Nephron progenitor cell (in vitro differentiated cells): ENCODE data around the gene TBC1D22A.

ENCODE experiments used
- DNase-seq: peaks from one replicate; pipeline ENCODE4 v3.0.0; 2021
- H3K27ac Mint-ChIP-seq: 2 replicates; pipeline ENCODE4 v1.8.0; 2021; ENCODE audit warnings: mild to moderate bottlenecking, moderate library complexity, mixed read lengths
- H3K27me3 Mint-ChIP-seq: 2 replicates; pipeline ENCODE4 v1.8.0; 2021; ENCODE audit warnings: mild to moderate bottlenecking, low read depth, mixed read lengths; ENCODE audit not compliant: poor library complexity
- H3K36me3 Mint-ChIP-seq: 2 replicates; pipeline ENCODE4 v1.8.0; 2021; ENCODE audit warnings: low read depth, mixed read lengths
- H3K4me1 Mint-ChIP-seq: 2 replicates; pipeline ENCODE4 v1.8.0; 2021; ENCODE audit warnings: mixed read lengths
- H3K4me3 Mint-ChIP-seq: 2 replicates; pipeline ENCODE4 v1.8.0; 2021; ENCODE audit warnings: mild to moderate bottlenecking, moderate library complexity, mixed read lengths
- H3K9me3 Mint-ChIP-seq: 2 replicates; pipeline ENCODE4 v1.8.0; 2021; ENCODE audit warnings: mild to moderate bottlenecking, moderate library complexity, mixed read lengths
- CTCF ChIP-seq: fragments of 200-600 bp; sonication (generic); IDR thresholded peaks from 2 replicates; pipeline ENCODE4 v1.5.0; 2021; ENCODE audit warnings: antibody characterized with exemption

The TBC1D22A gene

DNA sequence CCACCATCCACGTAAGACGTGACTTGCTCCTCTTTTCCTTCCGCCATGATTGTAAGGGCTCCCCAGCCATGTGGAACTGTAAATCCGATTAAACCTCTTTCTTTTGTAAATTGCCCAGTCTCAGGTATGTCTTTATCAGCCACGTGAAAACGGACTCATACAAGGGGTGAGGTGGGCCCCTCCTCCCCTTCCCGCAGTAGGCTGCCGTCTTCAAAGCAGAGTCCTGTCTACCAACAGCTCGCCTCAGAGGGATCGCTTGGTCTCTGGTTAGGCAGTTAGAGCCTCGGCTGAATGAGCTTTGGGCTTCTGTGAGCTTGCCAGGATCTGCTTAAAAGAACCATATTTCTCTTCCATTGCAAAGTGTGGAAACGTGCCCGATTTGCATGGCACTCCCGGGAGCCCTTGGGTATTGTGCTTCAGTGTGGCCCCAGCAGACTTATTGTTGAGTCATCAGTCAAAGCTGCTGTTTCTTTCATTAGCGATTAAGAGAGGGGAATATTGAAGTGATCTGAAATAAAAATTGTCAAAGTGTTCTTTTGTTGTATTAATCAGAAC lies 338.3 kb downstream of the TBC1D22A start:
- H3K27me3 Mint-ChIP-seq: peaks cover 5% of the 10 kb centered on the region
- TF ChIP-seq CTCF: no peak
- peak overlapping the region; percentile 13 for H3K27ac Mint-ChIP-seq
- peaks cover 10% of the 10 kb centered on the region for H3K36me3 Mint-ChIP-seq
- no peak for DNase-seq
- no peak overlapping the region for H3K4me3 Mint-ChIP-seq
- peaks cover 46% of the 10 kb centered on the region for H3K4me1 Mint-ChIP-seq
- peaks cover 15% of the 10 kb centered on the region for H3K9me3 Mint-ChIP-seq

DNA sequence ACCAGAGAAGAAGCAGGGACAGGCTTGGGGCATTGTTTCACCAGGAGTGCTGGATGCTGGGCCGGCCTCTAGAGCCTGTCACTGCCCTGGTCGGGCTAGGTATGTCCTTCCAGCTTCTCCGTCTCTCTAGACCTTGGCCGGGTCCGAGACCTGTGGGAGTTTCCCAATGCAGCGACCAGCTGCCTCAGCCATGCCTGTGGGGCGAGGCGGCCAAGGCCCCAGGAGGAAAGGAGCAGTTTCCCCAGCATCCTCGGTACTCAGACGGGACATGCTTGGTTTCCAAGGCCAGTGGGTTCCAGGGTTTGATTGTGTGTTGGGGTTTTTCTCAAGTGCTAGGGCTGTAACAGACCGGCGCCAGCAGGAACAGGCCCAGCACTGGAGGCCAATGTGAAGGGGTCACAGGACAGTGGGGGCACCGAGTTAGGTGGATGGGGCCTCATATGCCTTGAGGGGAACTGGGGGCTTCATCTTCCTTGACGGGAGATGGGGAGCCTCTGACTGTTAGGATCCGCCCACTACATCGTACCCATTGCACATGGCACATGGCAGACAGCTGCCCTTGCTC lies 339.0 kb downstream of the TBC1D22A start:
- Mint-ChIP-seq H3K36me3 (peaks cover 10% of the 10 kb centered on the region), H3K9me3 (peaks cover 12% of the 10 kb centered on the region), H3K27me3 (peaks cover 9% of the 10 kb centered on the region), H3K4me1 (peaks cover 46% of the 10 kb centered on the region), H3K4me3 (no peak overlapping the region), H3K27ac (no peak overlapping the region)
- DNase-seq: no peak
- no peak for TF ChIP-seq CTCF

DNA sequence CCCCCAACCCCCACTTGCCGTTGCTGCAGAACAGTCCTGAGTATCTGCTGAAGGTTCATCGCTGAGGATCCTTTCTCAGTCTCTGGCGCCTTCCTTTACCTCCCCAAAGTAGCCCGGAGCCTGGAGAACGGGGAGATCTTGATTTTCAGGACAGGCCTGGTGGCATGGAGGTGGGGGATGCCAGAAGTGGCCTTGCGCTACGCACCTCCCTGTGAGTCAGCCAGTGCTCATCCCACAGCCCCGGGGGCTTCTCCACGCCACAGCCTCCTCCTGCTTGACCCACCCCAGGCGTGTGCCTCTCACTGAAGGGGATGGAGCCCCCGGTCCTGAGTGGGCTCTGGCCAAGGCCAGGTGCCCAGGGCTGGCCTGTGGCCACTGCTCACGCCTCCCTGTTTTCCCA lies 339.6 kb downstream of the TBC1D22A start:
- no peak for DNase-seq
- no peak for TF ChIP-seq CTCF
- peaks cover 8% of the 10 kb centered on the region for H3K9me3 Mint-ChIP-seq
- H3K4me3 Mint-ChIP-seq: no peak overlapping the region
- peaks cover 9% of the 10 kb centered on the region for H3K27me3 Mint-ChIP-seq
- H3K36me3 Mint-ChIP-seq: peaks cover 7% of the 10 kb centered on the region
- peaks cover 46% of the 10 kb centered on the region for H3K4me1 Mint-ChIP-seq
- peak overlapping the region; percentile 60 for H3K27ac Mint-ChIP-seq

- Mint-ChIP-seq H3K27ac (peak overlapping the region; percentile 68), H3K36me3 (peaks cover 5% of the 10 kb centered on the region), H3K4me3 (no peak overlapping the region), H3K9me3 (peaks cover 4% of the 10 kb centered on the region), H3K27me3 (peaks cover 9% of the 10 kb centered on the region), H3K4me1 (peaks cover 45% of the 10 kb centered on the region)
- no peak for TF ChIP-seq CTCF
- DNase-seq: no peak
Measured at GRCh38 chr22:47102648-47103047, 340.2 kb downstream of the TBC1D22A start.

- peaks cover 6% of the 10 kb centered on the region for H3K27me3 Mint-ChIP-seq
- peaks cover 30% of the 10 kb centered on the region for H3K4me1 Mint-ChIP-seq
- TF ChIP-seq CTCF: no peak
- no peak overlapping the region for H3K4me3 Mint-ChIP-seq
- no peak for DNase-seq
- peak overlapping the region; percentile 91 for H3K27ac Mint-ChIP-seq
- peaks cover 6% of the 10 kb centered on the region for H3K9me3 Mint-ChIP-seq
- peaks cover 5% of the 10 kb centered on the region for H3K36me3 Mint-ChIP-seq
Measured at GRCh38 chr22:47105085-47105484, 342.6 kb downstream of the TBC1D22A start.

DNA sequence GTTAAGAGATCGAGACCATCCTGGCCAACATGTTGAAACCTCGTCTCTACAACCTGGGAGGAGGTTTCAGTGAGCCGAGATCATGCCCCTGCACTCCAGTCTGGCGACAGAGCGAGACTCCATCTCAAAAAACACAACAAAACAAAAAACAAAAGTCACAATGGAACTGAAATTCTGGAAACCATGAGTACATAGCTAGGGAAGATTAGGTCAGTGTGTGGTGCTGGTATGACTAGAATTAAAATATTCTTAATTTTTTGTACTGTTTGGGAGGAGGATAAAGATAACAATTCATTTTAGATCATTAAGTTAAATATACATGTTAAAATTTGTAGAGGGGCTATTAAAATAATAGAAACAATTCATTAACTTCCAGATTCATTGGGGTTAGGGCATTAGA lies 344.4 kb downstream of the TBC1D22A start:
- Mint-ChIP-seq H3K27ac (no peak overlapping the region), H3K27me3 (peaks cover 6% of the 10 kb centered on the region), H3K36me3 (peaks cover 5% of the 10 kb centered on the region), H3K9me3 (peaks cover 6% of the 10 kb centered on the region), H3K4me3 (no peak overlapping the region), H3K4me1 (peaks cover 30% of the 10 kb centered on the region)
- DNase-seq: no peak
- no peak for TF ChIP-seq CTCF
